ENCODE results near the gene ATP8B4. TPM values are rescaled to one million over a fixed set of nuclear protein-coding genes. Genes with fewer than 3 reads are reported as not detected.

Gene ATP8B4
- total RNA-seq, 6 experiments from 2014 or later: 0.31 to 1.6 (median 0.91) TPM

DNA sequence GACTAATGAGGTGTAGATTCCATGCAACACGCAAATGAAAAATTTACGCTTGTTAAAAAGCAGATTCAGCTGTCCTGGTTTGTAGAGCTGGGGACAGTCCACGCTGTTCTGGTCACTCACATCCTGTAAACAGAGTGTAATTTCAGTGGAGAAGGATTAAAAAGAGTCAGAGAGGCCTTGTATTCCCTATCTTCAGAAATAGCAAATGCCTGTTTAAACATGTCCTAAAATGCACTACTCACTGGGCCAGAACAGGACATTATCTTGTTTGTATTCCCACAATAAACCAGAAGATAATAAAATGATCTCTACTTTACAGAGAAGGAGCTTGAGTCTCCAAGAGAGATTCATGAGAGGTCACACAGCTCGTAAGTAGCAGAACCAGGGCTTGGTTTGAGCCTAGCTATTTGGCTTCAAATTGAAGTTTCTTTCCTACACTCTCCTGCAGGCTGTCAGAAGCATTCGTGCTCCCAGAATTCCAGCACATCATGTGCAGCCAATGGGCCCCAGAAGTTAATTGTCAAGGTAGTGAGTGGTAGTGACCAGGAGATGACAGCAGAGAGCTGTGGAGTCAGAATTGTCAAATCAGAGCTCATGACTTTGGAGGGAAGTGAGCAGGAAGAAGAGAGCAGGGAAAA lies 242.5 kb downstream of the ATP8B4 start:
- H3K27ac Mint-ChIP-seq: no peak overlapping the region; the same call in 1 of the 2 replicates
- TF ChIP-seq CTCF (IDR thresholded peaks at IDR 0.05): no peak; the same call in 1 of the 2 replicates
- H3K27me3 Mint-ChIP-seq (ENCODE audit: insufficient read depth): no peaks in the 10 kb centered on the region
- H3K36me3 Mint-ChIP-seq (ENCODE audit: low read depth): no peaks in the 10 kb centered on the region
- H3K9me3 Mint-ChIP-seq: no peaks in the 10 kb centered on the region
- no peak for DNase-seq
- H3K4me1 Mint-ChIP-seq (ENCODE audit: low read depth): peaks cover 26% of the 10 kb centered on the region
- H3K4me3 Mint-ChIP-seq: no peak overlapping the region

GRCh38 chr15:49875392-49875791 lies 243.6 kb downstream of the ATP8B4 start:
- Mint-ChIP-seq H3K27ac (no peak overlapping the region), H3K4me3 (no peak overlapping the region), H3K9me3 (no peaks in the 10 kb centered on the region), H3K4me1 (ENCODE audit: low read depth) (peaks cover 29% of the 10 kb centered on the region), H3K27me3 (ENCODE audit: insufficient read depth) (no peaks in the 10 kb centered on the region), H3K36me3 (ENCODE audit: low read depth) (no peaks in the 10 kb centered on the region)
- no peak for DNase-seq
- 0 out of 2 replicates have a peak, but pooled peaks have one; percentile 29 for TF ChIP-seq CTCF (IDR thresholded peaks at IDR 0.05)

DNA sequence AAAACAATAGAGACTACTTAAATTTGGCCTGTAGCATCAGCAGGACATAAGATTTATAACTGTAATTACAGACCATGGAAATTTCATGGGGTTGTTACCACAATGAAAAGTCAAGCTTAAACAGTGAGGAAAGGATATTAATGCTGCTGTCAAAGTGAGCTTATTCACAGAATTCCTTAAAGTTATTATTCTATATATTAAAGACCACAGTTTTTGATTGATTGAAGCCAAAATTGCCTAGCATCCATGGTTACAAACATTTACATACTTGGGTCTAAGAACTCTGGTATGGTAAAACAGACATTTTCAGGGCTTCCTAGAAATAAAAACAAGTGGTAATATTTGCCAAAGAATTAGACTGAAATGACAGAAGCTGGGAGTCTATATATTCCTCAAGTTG lies 248.6 kb downstream of the ATP8B4 start:
- Mint-ChIP-seq H3K36me3 (ENCODE audit: low read depth) (peaks cover 7% of the 10 kb centered on the region; the same call in 1 of the 2 replicates), H3K27ac (no peak overlapping the region), H3K4me1 (ENCODE audit: low read depth) (peaks cover 35% of the 10 kb centered on the region), H3K4me3 (no peak overlapping the region), H3K9me3 (peaks cover 5% of the 10 kb centered on the region; the same call in 1 of the 2 replicates), H3K27me3 (ENCODE audit: insufficient read depth) (no peaks in the 10 kb centered on the region; the same call in 1 of the 2 replicates)
- no peak for DNase-seq
- no peak for TF ChIP-seq CTCF (IDR thresholded peaks at IDR 0.05)

DNA sequence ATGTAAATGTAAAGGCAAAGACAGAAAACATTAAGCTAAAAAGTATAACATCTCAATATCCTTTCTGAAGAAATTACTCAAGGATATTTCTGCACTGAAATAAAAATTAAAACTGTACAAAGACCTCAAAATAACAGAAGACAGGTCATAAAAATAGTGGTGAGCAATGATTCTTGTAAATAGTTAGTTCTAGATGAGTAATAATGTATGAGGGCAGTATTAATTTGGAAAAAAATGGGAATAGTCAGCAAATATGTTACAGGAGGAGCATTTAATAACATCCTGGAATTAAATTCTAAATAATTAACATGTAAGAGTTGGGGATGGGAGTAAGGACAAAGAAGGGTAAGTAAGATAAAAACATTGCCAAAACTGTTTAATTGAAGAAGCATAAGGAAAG lies 250.7 kb downstream of the ATP8B4 start:
- peaks cover 5% of the 10 kb centered on the region; the same call in 1 of the 2 replicates for H3K9me3 Mint-ChIP-seq
- no peak for TF ChIP-seq CTCF (IDR thresholded peaks at IDR 0.05)
- peaks cover 53% of the 10 kb centered on the region for H3K4me1 Mint-ChIP-seq (ENCODE audit: low read depth)
- no peak overlapping the region for H3K4me3 Mint-ChIP-seq
- peak overlapping the region; percentile 14; the same call in 1 of the 2 replicates for H3K27ac Mint-ChIP-seq
- peaks cover 7% of the 10 kb centered on the region; the same call in 1 of the 2 replicates for H3K36me3 Mint-ChIP-seq (ENCODE audit: low read depth)
- no peak for DNase-seq
- H3K27me3 Mint-ChIP-seq (ENCODE audit: insufficient read depth): no peaks in the 10 kb centered on the region; the same call in 1 of the 2 replicates

GRCh38 chr15:49865925-49866757 lies 252.9 kb downstream of the ATP8B4 start:
- peak; percentile 44 for DNase-seq
- H3K9me3 Mint-ChIP-seq: peaks cover 5% of the 10 kb centered on the region; the same call in 1 of the 2 replicates
- H3K27ac Mint-ChIP-seq: no peak overlapping the region
- H3K36me3 Mint-ChIP-seq (ENCODE audit: low read depth): peaks cover 15% of the 10 kb centered on the region
- no peak overlapping the region for H3K4me3 Mint-ChIP-seq
- peaks cover 63% of the 10 kb centered on the region for H3K4me1 Mint-ChIP-seq (ENCODE audit: low read depth)
- H3K27me3 Mint-ChIP-seq (ENCODE audit: insufficient read depth): no peaks in the 10 kb centered on the region; the same call in none of the 2 replicates
- TF ChIP-seq CTCF (IDR thresholded peaks at IDR 0.05): no peak

Data from HFFc6 (cell line).